ENCODE data around the gene FMNL1. TPM values are rescaled to one million over a fixed set of nuclear protein-coding genes. Genes with fewer than 3 reads are reported as not detected.
A peak's percentile ranks its signal among the peaks of the same experiment; 100 is the strongest.

Gene FMNL1
- total RNA-seq, 1 experiment from 2014 or later, result 20.0 TPM

DNA sequence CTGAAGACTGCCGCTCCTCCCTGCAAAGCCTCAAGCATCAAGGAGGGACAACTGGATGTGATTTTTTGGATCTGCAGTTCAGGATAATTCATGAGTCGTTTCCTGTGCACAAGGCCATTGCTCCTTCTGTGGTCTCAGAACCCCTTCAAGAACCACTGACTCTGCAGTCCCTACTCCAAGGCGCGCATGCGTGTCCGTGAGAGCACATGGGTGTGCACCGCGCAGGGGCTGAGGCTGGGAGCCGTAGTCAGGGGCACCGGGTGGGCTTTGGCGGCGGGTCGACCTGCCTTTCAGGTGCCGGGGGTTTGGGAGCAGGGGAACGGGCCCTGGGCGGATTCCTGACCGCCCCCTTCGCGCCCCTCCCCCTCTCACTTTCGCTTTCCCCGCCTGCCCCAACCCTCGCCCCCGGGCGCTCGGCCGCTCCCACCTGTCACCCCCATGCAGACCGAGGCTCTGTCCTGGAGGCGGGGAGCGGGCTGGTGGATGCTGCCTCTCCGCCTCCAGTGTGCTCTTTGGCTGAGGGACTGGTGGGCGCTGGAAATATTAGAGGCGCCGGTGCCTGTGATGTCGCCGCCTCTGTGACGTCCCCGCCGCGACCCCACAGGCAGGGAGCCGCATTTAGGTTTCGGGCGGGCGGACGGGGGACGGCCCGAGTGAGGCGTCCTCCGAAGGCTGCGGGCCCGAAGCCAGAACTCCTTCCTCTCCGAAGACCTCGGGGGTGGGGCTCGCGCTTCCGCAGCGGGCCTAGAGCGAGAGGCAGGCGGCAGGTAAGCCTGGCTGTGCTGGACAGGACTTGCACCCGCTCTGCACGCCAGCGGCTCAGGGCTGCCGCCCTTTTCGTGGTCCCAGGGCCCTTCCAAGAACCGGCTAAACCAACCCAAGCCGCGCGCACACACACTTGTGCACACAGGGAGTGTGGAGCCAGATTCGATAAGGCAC, 40.2 kb downstream of the FMNL1 start, which contains the start of gene SPATA32:
TSS of gene SPATA32 (minus strand) at position 518 of the 939 bp plus-strand sequence. CDS start at position 440, 78 bp downstream.
- no peak for DNase-seq (ENCODE audit: low read depth, low spot score)
- in situ Hi-C loops (cut with HindIII; ENCODE audit: low pct_unique_long_range_greater_than_20kb, low sequenced_read_pairs), result no loop called here
- TF ChIP-seq POLR2AphosphoS5 (IDR thresholded peaks at IDR 0.05; ENCODE audit: low read depth, low read length) (peak; percentile 39), TCF7L2 (IDR thresholded peaks at IDR 0.05; ENCODE audit: low read depth, low read length) (peak; percentile 74), SIN3A (IDR thresholded peaks at IDR 0.05; ENCODE audit: borderline replicate concordance, insufficient read depth, low read depth, low read length) (no peak)
- TF ChIP-seq, protein P1, sequence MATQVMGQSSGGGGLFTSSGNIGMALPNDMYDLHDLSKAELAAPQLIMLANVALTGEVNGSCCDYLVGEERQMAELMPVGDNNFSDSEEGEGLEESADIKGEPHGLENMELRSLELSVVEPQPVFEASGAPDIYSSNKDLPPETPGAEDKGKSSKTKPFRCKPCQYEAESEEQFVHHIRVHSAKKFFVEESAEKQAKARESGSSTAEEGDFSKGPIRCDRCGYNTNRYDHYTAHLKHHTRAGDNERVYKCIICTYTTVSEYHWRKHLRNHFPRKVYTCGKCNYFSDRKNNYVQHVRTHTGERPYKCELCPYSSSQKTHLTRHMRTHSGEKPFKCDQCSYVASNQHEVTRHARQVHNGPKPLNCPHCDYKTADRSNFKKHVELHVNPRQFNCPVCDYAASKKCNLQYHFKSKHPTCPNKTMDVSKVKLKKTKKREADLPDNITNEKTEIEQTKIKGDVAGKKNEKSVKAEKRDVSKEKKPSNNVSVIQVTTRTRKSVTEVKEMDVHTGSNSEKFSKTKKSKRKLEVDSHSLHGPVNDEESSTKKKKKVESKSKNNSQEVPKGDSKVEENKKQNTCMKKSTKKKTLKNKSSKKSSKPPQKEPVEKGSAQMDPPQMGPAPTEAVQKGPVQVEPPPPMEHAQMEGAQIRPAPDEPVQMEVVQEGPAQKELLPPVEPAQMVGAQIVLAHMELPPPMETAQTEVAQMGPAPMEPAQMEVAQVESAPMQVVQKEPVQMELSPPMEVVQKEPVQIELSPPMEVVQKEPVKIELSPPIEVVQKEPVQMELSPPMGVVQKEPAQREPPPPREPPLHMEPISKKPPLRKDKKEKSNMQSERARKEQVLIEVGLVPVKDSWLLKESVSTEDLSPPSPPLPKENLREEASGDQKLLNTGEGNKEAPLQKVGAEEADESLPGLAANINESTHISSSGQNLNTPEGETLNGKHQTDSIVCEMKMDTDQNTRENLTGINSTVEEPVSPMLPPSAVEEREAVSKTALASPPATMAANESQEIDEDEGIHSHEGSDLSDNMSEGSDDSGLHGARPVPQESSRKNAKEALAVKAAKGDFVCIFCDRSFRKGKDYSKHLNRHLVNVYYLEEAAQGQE (IDR thresholded peaks at IDR 0.05; ENCODE audit: insufficient read depth in 1 of 2, low read depth in 2 of 2, low read length in 1 of 2), result no peak
- TF ChIP-seq, protein P2, sequence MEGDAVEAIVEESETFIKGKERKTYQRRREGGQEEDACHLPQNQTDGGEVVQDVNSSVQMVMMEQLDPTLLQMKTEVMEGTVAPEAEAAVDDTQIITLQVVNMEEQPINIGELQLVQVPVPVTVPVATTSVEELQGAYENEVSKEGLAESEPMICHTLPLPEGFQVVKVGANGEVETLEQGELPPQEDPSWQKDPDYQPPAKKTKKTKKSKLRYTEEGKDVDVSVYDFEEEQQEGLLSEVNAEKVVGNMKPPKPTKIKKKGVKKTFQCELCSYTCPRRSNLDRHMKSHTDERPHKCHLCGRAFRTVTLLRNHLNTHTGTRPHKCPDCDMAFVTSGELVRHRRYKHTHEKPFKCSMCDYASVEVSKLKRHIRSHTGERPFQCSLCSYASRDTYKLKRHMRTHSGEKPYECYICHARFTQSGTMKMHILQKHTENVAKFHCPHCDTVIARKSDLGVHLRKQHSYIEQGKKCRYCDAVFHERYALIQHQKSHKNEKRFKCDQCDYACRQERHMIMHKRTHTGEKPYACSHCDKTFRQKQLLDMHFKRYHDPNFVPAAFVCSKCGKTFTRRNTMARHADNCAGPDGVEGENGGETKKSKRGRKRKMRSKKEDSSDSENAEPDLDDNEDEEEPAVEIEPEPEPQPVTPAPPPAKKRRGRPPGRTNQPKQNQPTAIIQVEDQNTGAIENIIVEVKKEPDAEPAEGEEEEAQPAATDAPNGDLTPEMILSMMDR (IDR thresholded peaks at IDR 0.05), result no peak
- intact Hi-C loops (cut with micrococcal nuclease; ENCODE audit: unreplicated experiment), result no loop called here
- Histone ChIP-seq H3K27ac (ENCODE audit: low read length) (peak within 1 kb of the TSS; percentile 52), H3K36me3 (ENCODE audit: control insufficient read depth, insufficient read depth, low read length) (no peaks in the 10 kb centered on the region), H3K27me3 (ENCODE audit: control insufficient read depth, insufficient read depth, low read length) (no peaks in the 10 kb centered on the region), H3K4me3 (ENCODE audit: low read depth in 2 of 2, low read length in 2 of 2) (no peak within 1 kb of the TSS), H3K9me3 (ENCODE audit: control insufficient read depth, insufficient read depth, low read depth, low read length) (no peaks in the 10 kb centered on the region), H3K4me1 (ENCODE audit: control insufficient read depth, insufficient read depth, low read length) (peaks cover 51% of the 10 kb centered on the region)
- BruUV-seq (replicated peaks), result no TSS peak
- peak; percentile 24 for ATAC-seq
- POLR2A ChIA-PET, result interaction anchor here (0.6 kb wide), 1 partner anchor 11 kb away, joined by 5 read pairs; no protein-coding TSS in a partner anchor
- CTCF ChIA-PET, result interaction anchor here (0.6 kb wide), 1 partner anchor 22 kb away, joined by 3 read pairs; no protein-coding TSS in a partner anchor

DNA sequence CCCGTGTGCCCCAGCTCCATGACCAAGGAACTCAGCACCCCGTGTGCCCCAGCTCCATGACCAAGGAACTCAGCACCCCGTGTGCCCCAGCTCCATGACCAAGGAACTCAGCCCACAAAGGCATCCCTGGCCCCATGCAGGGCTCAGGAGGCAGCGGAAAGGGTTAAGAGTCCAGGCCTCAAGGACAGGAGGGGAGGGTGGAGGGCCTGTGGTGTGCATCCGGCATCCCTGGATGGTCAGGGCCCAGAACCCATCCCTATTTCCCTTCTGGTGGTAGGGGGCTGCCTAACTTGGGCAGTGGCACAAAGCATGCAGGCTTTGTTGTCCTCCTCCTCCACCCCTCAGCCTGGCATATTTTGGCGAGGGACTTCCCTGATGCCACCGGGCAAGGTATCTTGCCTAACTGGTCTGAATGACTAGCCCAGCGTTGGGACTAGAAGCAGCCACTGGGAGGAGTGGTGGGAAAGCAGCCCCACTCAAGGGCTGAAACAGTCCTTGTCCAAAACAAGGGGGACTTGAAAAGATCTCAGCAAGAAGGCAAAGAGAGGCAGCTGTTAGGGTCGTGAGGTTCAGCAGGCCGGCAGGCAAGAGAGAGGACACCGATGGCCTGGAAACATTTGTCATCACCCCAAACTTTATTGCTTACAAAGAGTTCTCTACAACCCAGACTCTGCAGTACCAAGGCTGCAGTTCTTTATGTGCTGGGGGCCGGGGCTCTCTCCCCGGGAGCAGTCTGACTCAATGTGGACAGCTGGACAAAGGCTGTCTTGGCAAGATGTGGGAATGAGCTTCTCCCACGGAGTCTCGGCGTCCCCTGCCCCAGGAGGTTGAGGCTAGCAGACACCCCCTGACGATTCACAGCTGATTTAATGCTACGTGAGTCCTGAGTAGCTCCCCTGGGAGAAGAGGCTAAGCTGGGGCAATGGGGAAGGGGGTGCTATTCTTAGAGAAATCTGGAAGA, 41.1 kb downstream of the FMNL1 start:
- no peaks in the 10 kb centered on the region for H3K9me3 ChIP-seq (ENCODE audit: control insufficient read depth, insufficient read depth, low read depth, low read length)
- TF ChIP-seq, protein P2 (IDR thresholded peaks at IDR 0.05), result no peak
- TF ChIP-seq POLR2AphosphoS5 (IDR thresholded peaks at IDR 0.05; ENCODE audit: low read depth, low read length), result no peak; the same call in 1 of the 2 replicates
- ATAC-seq (peak; percentile 27), DNase-seq (ENCODE audit: low read depth, low spot score) (no peak)
- in situ Hi-C loops (cut with HindIII; ENCODE audit: low pct_unique_long_range_greater_than_20kb, low sequenced_read_pairs) (no loop called here), intact Hi-C loops (cut with micrococcal nuclease; ENCODE audit: unreplicated experiment) (no loop called here)
- POLR2A ChIA-PET, result no interaction called here
- H3K4me1 ChIP-seq (ENCODE audit: control insufficient read depth, insufficient read depth, low read length), result peaks cover 61% of the 10 kb centered on the region
- H3K4me3 ChIP-seq (ENCODE audit: low read depth in 2 of 2, low read length in 2 of 2), result no peak overlapping the region
- H3K27ac ChIP-seq (ENCODE audit: low read length), result peak overlapping the region; percentile 52
- H3K36me3 ChIP-seq (ENCODE audit: control insufficient read depth, insufficient read depth, low read length), result no peaks in the 10 kb centered on the region
- no TSS peak for BruUV-seq (replicated peaks)
- H3K27me3 ChIP-seq (ENCODE audit: control insufficient read depth, insufficient read depth, low read length), result no peaks in the 10 kb centered on the region
- CTCF ChIA-PET, result interaction anchor here (0.7 kb wide), 1 partner anchor 44 kb away, joined by 3 read pairs; no protein-coding TSS in a partner anchor
